Effector memory CD4-positive, alpha-beta T cell (primary cell): Measurements from ENCODE around the gene JAK1.

Experiments used
- DNase-seq, 3 donors: peaks; one replicate each; pipeline ENCODE4 v3.0.0-alpha.2; 2020
- H3K27ac ChIP-seq: 2 replicates; pipeline ENCODE4 v1.7.0; 2013; ENCODE audit warnings: mild to moderate bottlenecking, low read length, moderate library complexity; ENCODE audit not compliant: insufficient read depth, poor library complexity, severe bottlenecking
- H3K27me3 ChIP-seq: replicated peaks from 2 replicates; pipeline ENCODE4 v1.7.0; 2013; ENCODE audit warnings: mild to moderate bottlenecking, low read length; ENCODE audit not compliant: insufficient read depth, control insufficient read depth, poor library complexity, severe bottlenecking
- H3K36me3 ChIP-seq: 2 replicates; pipeline ENCODE4 v1.7.0; 2013; ENCODE audit warnings: mild to moderate bottlenecking, low read length, moderate library complexity; ENCODE audit not compliant: control insufficient read depth, insufficient read depth
- H3K4me1 ChIP-seq: 2 replicates; pipeline ENCODE4 v1.7.0; 2013; ENCODE audit warnings: low read length, mild to moderate bottlenecking; ENCODE audit not compliant: control insufficient read depth, insufficient read depth, poor library complexity, severe bottlenecking
- H3K4me3 ChIP-seq: 2 replicates; pipeline ENCODE4 v1.7.0; 2013; ENCODE audit warnings: low read length, low read depth, mild to moderate bottlenecking; ENCODE audit not compliant: insufficient read depth, poor library complexity, severe bottlenecking
- H3K9me3 ChIP-seq: 2 replicates; pipeline ENCODE4 v1.7.0; 2013; ENCODE audit warnings: mild to moderate bottlenecking, low read length, moderate library complexity; ENCODE audit not compliant: control insufficient read depth

Gene JAK1

GRCh38 chr1:64980745-64981600 is 14.6 kb upstream of the JAK1 start:
- H3K36me3 ChIP-seq = no peaks in the 10 kb centered on the region
- H3K27me3 ChIP-seq = no peaks in the 10 kb centered on the region
- no peak for DNase-seq
- H3K4me1 ChIP-seq = no peaks in the 10 kb centered on the region
- no peak overlapping the region for H3K27ac ChIP-seq
- no peak overlapping the region for H3K4me3 ChIP-seq
- no peaks in the 10 kb centered on the region for H3K9me3 ChIP-seq

- H3K27ac ChIP-seq = no peak overlapping the region
- H3K9me3 ChIP-seq = no peaks in the 10 kb centered on the region
- no peaks in the 10 kb centered on the region for H3K36me3 ChIP-seq
- no peak for DNase-seq
- no peak overlapping the region for H3K4me3 ChIP-seq
- H3K4me1 ChIP-seq = no peaks in the 10 kb centered on the region
- H3K27me3 ChIP-seq = no peaks in the 10 kb centered on the region
Measured at GRCh38 chr1:64979358-64979757, 13.0 kb upstream of the JAK1 start.

GRCh38 chr1:64976361-64976760 is 10.0 kb upstream of the JAK1 start:
- H3K4me3 ChIP-seq = no peak overlapping the region
- no peaks in the 10 kb centered on the region for H3K4me1 ChIP-seq
- H3K36me3 ChIP-seq = no peaks in the 10 kb centered on the region
- no peaks in the 10 kb centered on the region for H3K9me3 ChIP-seq
- no peak overlapping the region for H3K27ac ChIP-seq
- H3K27me3 ChIP-seq = no peaks in the 10 kb centered on the region
- no peak for DNase-seq

- Histone ChIP-seq H3K4me1 (no peaks in the 10 kb centered on the region), H3K36me3 (no peaks in the 10 kb centered on the region), H3K4me3 (no peak overlapping the region), H3K27ac (no peak overlapping the region), H3K9me3 (no peaks in the 10 kb centered on the region), H3K27me3 (no peaks in the 10 kb centered on the region)
- DNase-seq = no peak
Measured at GRCh38 chr1:64975740-64976139, 9.4 kb upstream of the JAK1 start.

- H3K27ac ChIP-seq = no peak overlapping the region
- no peaks in the 10 kb centered on the region for H3K36me3 ChIP-seq
- no peak overlapping the region for H3K4me3 ChIP-seq
- no peak for DNase-seq
- no peaks in the 10 kb centered on the region for H3K4me1 ChIP-seq
- H3K9me3 ChIP-seq = no peaks in the 10 kb centered on the region
- H3K27me3 ChIP-seq = no peaks in the 10 kb centered on the region
Measured at GRCh38 chr1:64975127-64975526, 8.8 kb upstream of the JAK1 start.

- no peaks in the 10 kb centered on the region for H3K4me1 ChIP-seq
- no peak overlapping the region for H3K27ac ChIP-seq
- no peaks in the 10 kb centered on the region for H3K36me3 ChIP-seq
- H3K27me3 ChIP-seq = no peaks in the 10 kb centered on the region
- DNase-seq = no peak
- no peak overlapping the region for H3K4me3 ChIP-seq
- no peaks in the 10 kb centered on the region for H3K9me3 ChIP-seq
Measured at GRCh38 chr1:64974288-64974825, 8.0 kb upstream of the JAK1 start.

- H3K4me3 ChIP-seq = no peak overlapping the region
- no peak overlapping the region for H3K27ac ChIP-seq
- DNase-seq = no peak
- H3K27me3 ChIP-seq = no peaks in the 10 kb centered on the region
- no peaks in the 10 kb centered on the region for H3K4me1 ChIP-seq
- no peaks in the 10 kb centered on the region for H3K36me3 ChIP-seq
- H3K9me3 ChIP-seq = no peaks in the 10 kb centered on the region
Measured at GRCh38 chr1:64973061-64973647, 6.8 kb upstream of the JAK1 start.

GRCh38 chr1:64969305-64970046 is 3.1 kb upstream of the JAK1 start:
- DNase-seq = no peak
- peaks cover 11% of the 10 kb centered on the region for H3K4me1 ChIP-seq
- H3K27ac ChIP-seq = no peak overlapping the region
- no peak overlapping the region for H3K4me3 ChIP-seq
- no peaks in the 10 kb centered on the region for H3K9me3 ChIP-seq
- no peaks in the 10 kb centered on the region for H3K27me3 ChIP-seq
- H3K36me3 ChIP-seq = no peaks in the 10 kb centered on the region

GRCh38 chr1:64967381-64967780 is 1.0 kb upstream of the JAK1 start:
- peak overlapping the region; percentile 79 for H3K4me3 ChIP-seq
- no peak overlapping the region for H3K27ac ChIP-seq
- H3K27me3 ChIP-seq = no peaks in the 10 kb centered on the region
- no peaks in the 10 kb centered on the region for H3K9me3 ChIP-seq
- no peaks in the 10 kb centered on the region for H3K36me3 ChIP-seq
- no peak for DNase-seq
- peaks cover 14% of the 10 kb centered on the region for H3K4me1 ChIP-seq
